Measurements from ENCODE around the gene RBM26.

DNA sequence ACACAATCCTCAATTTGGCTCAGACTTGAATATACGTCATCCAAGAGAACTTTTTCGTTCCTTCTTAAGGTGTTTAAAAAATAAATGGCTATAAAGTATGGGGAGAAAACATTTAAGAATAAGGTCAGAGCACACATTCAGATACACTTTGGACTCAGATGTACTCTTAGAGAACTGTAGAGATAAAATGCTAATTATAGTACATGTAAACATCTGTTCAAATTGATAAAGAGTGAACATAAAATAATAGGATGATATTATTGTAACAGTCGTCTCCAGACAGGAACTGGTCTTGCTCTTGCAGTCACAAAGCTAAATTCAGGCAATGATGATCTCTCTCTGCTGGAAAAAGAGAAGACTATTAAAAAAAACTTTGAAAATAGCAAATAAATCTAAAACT is 91.4 kb downstream of the RBM26 start:
- TF ChIP-seq, protein P1, sequence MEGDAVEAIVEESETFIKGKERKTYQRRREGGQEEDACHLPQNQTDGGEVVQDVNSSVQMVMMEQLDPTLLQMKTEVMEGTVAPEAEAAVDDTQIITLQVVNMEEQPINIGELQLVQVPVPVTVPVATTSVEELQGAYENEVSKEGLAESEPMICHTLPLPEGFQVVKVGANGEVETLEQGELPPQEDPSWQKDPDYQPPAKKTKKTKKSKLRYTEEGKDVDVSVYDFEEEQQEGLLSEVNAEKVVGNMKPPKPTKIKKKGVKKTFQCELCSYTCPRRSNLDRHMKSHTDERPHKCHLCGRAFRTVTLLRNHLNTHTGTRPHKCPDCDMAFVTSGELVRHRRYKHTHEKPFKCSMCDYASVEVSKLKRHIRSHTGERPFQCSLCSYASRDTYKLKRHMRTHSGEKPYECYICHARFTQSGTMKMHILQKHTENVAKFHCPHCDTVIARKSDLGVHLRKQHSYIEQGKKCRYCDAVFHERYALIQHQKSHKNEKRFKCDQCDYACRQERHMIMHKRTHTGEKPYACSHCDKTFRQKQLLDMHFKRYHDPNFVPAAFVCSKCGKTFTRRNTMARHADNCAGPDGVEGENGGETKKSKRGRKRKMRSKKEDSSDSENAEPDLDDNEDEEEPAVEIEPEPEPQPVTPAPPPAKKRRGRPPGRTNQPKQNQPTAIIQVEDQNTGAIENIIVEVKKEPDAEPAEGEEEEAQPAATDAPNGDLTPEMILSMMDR (IDR thresholded peaks at IDR 0.05; ENCODE audit: poor library complexity, severe bottlenecking), result no peak
- no peak for TF ChIP-seq MXI1 (conservative IDR thresholded peaks at IDR 0.05; ENCODE audit: poor library complexity, severe bottlenecking)

Measured in neural cell (in vitro differentiated cells).